ENCODE results near the gene KRTAP4-12.
A peak's percentile ranks its signal among the peaks of the same experiment; 100 is the strongest.
"Not testable (repeated sequence)": the region's sequence is repeated elsewhere in the genome, so short reads cannot be mapped to it uniquely, and the experiment has no call there.

Gene KRTAP4-12

GRCh38 chr17:41126412-41126811, 2.4 kb upstream of the KRTAP4-12 start:
- WGBS (ENCODE audit: insufficient coverage): no CpG with 5 or more reads among the region's 3 CpGs
- POLR2A ChIA-PET: no interaction called here

GRCh38 chr17:41125064-41125463, 1.1 kb upstream of the KRTAP4-12 start:
- no peak overlapping the region for H3K4me3 ChIP-seq (ENCODE audit: control insufficient read depth in 1 of 7, extremely low read depth in 1 of 7, insufficient read depth in 4 of 7, low read depth in 2 of 7, low read length in 6 of 7)
- H3K36me3 ChIP-seq (ENCODE audit: control insufficient read depth in 4 of 4, insufficient read depth in 4 of 4, low read length in 3 of 4): no peaks in the 10 kb centered on the region
- no peaks in the 10 kb centered on the region for H3K27me3 ChIP-seq (replicated peaks in 2 of 5; ENCODE audit: control insufficient read depth in 4 of 5, insufficient read depth in 5 of 5, low read length in 4 of 5)
- peaks cover 0 to 21% (median 13%) of the 10 kb centered on the region in 4 experiments for H3K4me1 ChIP-seq (ENCODE audit: control extremely low read depth in 1 of 4, control insufficient read depth in 4 of 4, insufficient read depth in 4 of 4, low read length in 3 of 4)
- H3K27ac ChIP-seq (ENCODE audit: insufficient read depth in 1 of 2, low read depth in 1 of 2, low read length in 2 of 2, poor library complexity in 1 of 2, severe bottlenecking in 2 of 2): no peak overlapping the region
- H3K9me3 ChIP-seq (ENCODE audit: control extremely low read depth in 1 of 5, control insufficient read depth in 4 of 5, insufficient read depth in 2 of 5, low read depth in 1 of 5, low read length in 4 of 5): peaks cover 0 to 15% (median 0%) of the 10 kb centered on the region in 5 experiments
- CTCF ChIA-PET: no interaction called here
- no peak for DNase-seq
- WGBS (ENCODE audit: insufficient coverage): no CpG with 5 or more reads among the region's 2 CpGs
- POLR2A ChIA-PET: interaction anchor here (0.6 kb wide), 1 partner anchor 41 kb away, joined by 3 read pairs; no protein-coding TSS in a partner anchor

More at GRCh38 chr17:41126412-41126811, 2.4 kb upstream of the KRTAP4-12 start:
- H3K27me3 ChIP-seq (replicated peaks in 2 of 5; ENCODE audit: control insufficient read depth in 4 of 5, insufficient read depth in 5 of 5, low read length in 4 of 5): no peaks in the 10 kb centered on the region
- H3K4me3 ChIP-seq (ENCODE audit: control insufficient read depth in 1 of 7, extremely low read depth in 1 of 7, insufficient read depth in 4 of 7, low read depth in 2 of 7, low read length in 6 of 7): no peak overlapping the region
- H3K4me1 ChIP-seq (ENCODE audit: control extremely low read depth in 1 of 4, control insufficient read depth in 4 of 4, insufficient read depth in 4 of 4, low read length in 3 of 4): peaks cover 0 to 15% (median 9%) of the 10 kb centered on the region in 4 experiments
- DNase-seq: no peak
- CTCF ChIA-PET: no interaction called here
- H3K27ac ChIP-seq (ENCODE audit: insufficient read depth in 1 of 2, low read depth in 1 of 2, low read length in 2 of 2, poor library complexity in 1 of 2, severe bottlenecking in 2 of 2): no peak overlapping the region
- no peaks in the 10 kb centered on the region for H3K36me3 ChIP-seq (ENCODE audit: control insufficient read depth in 4 of 4, insufficient read depth in 4 of 4, low read length in 3 of 4)
- peaks cover 0 to 15% (median 0%) of the 10 kb centered on the region in 5 experiments for H3K9me3 ChIP-seq (ENCODE audit: control extremely low read depth in 1 of 5, control insufficient read depth in 4 of 5, insufficient read depth in 2 of 5, low read depth in 1 of 5, low read length in 4 of 5)

- DNase-seq; POLR2A ChIA-PET; H3K36me3 ChIP-seq (ENCODE audit: control insufficient read depth in 4 of 4, insufficient read depth in 4 of 4, low read length in 3 of 4); H3K27ac ChIP-seq (ENCODE audit: insufficient read depth in 1 of 2, low read depth in 1 of 2, low read length in 2 of 2, poor library complexity in 1 of 2, severe bottlenecking in 2 of 2); H3K27me3 ChIP-seq (replicated peaks in 2 of 5; ENCODE audit: control insufficient read depth in 4 of 5, insufficient read depth in 5 of 5, low read length in 4 of 5); H3K4me3 ChIP-seq (ENCODE audit: control insufficient read depth in 1 of 7, extremely low read depth in 1 of 7, insufficient read depth in 4 of 7, low read depth in 2 of 7, low read length in 6 of 7): not testable (repeated sequence)
- 88% methylated on average over 9 of the region's 12 CpGs for WGBS (ENCODE audit: insufficient coverage)
- H3K4me1 ChIP-seq (ENCODE audit: control extremely low read depth in 1 of 4, control insufficient read depth in 4 of 4, insufficient read depth in 4 of 4, low read length in 3 of 4): peaks cover 0 to 31% (median 15%) of the 10 kb centered on the region in 4 experiments
- peaks cover 0 to 15% (median 0%) of the 10 kb centered on the region in 5 experiments for H3K9me3 ChIP-seq (ENCODE audit: control extremely low read depth in 1 of 5, control insufficient read depth in 4 of 5, insufficient read depth in 2 of 5, low read depth in 1 of 5, low read length in 4 of 5)
- CTCF ChIA-PET: interaction anchor here (1.1 kb wide), 1 partner anchor 9 kb away, joined by 3 read pairs; no protein-coding TSS in a partner anchor
These were observed 541 bp downstream of the KRTAP4-12 start for GRCh38 chr17:41123292-41123990.

GRCh38 chr17:41121742-41122141, 2.2 kb downstream of the KRTAP4-12 start:
- Histone ChIP-seq H3K4me3 (ENCODE audit: control insufficient read depth in 1 of 7, extremely low read depth in 1 of 7, insufficient read depth in 4 of 7, low read depth in 2 of 7, low read length in 6 of 7) (no peak overlapping the region), H3K27ac (ENCODE audit: insufficient read depth in 1 of 2, low read depth in 1 of 2, low read length in 2 of 2, poor library complexity in 1 of 2, severe bottlenecking in 2 of 2) (no peak overlapping the region), H3K9me3 (ENCODE audit: control extremely low read depth in 1 of 5, control insufficient read depth in 4 of 5, insufficient read depth in 2 of 5, low read depth in 1 of 5, low read length in 4 of 5) (peaks cover 0 to 15% (median 0%) of the 10 kb centered on the region in 5 experiments), H3K36me3 (ENCODE audit: control insufficient read depth in 4 of 4, insufficient read depth in 4 of 4, low read length in 3 of 4) (no peaks in the 10 kb centered on the region), H3K4me1 (ENCODE audit: control extremely low read depth in 1 of 4, control insufficient read depth in 4 of 4, insufficient read depth in 4 of 4, low read length in 3 of 4) (peaks cover 0 to 31% (median 15%) of the 10 kb centered on the region in 4 experiments), H3K27me3 (replicated peaks in 2 of 5; ENCODE audit: control insufficient read depth in 4 of 5, insufficient read depth in 5 of 5, low read length in 4 of 5) (no peaks in the 10 kb centered on the region)
- no peak for DNase-seq
- WGBS (ENCODE audit: insufficient coverage): 100% methylated on average over 2 of the region's 2 CpGs
- ChIA-PET CTCF (no interaction called here), POLR2A (no interaction called here)

GRCh38 chr17:41119696-41120690, 4.0 kb downstream of the KRTAP4-12 start:
- CTCF ChIA-PET; H3K27me3 ChIP-seq (replicated peaks in 2 of 5; ENCODE audit: control insufficient read depth in 4 of 5, insufficient read depth in 5 of 5, low read length in 4 of 5); H3K36me3 ChIP-seq (ENCODE audit: control insufficient read depth in 4 of 4, insufficient read depth in 4 of 4, low read length in 3 of 4); POLR2A ChIA-PET: not testable (repeated sequence)
- peak overlapping the region in 1 of 7 experiments; percentile 12 for H3K4me3 ChIP-seq (ENCODE audit: control insufficient read depth in 1 of 7, extremely low read depth in 1 of 7, insufficient read depth in 4 of 7, low read depth in 2 of 7, low read length in 6 of 7)
- H3K27ac ChIP-seq (ENCODE audit: insufficient read depth in 1 of 2, low read depth in 1 of 2, low read length in 2 of 2, poor library complexity in 1 of 2, severe bottlenecking in 2 of 2): peak overlapping the region in 1 of 2 experiments; percentile 69
- H3K4me1 ChIP-seq (ENCODE audit: control extremely low read depth in 1 of 4, control insufficient read depth in 4 of 4, insufficient read depth in 4 of 4, low read length in 3 of 4): peaks cover 0 to 17% (median 9%) of the 10 kb centered on the region in 4 experiments
- peaks cover 0 to 15% (median 0%) of the 10 kb centered on the region in 5 experiments for H3K9me3 ChIP-seq (ENCODE audit: control extremely low read depth in 1 of 5, control insufficient read depth in 4 of 5, insufficient read depth in 2 of 5, low read depth in 1 of 5, low read length in 4 of 5)
- peak; percentile 42 to 88 (median 75) for DNase-seq
- 0% methylated on average over 4 of the region's 11 CpGs for WGBS (ENCODE audit: insufficient coverage)

- Histone ChIP-seq H3K27ac (ENCODE audit: insufficient read depth in 1 of 2, low read depth in 1 of 2, low read length in 2 of 2, poor library complexity in 1 of 2, severe bottlenecking in 2 of 2) (no peak overlapping the region), H3K27me3 (replicated peaks in 2 of 5; ENCODE audit: control insufficient read depth in 4 of 5, insufficient read depth in 5 of 5, low read length in 4 of 5) (no peaks in the 10 kb centered on the region), H3K4me1 (ENCODE audit: control extremely low read depth in 1 of 4, control insufficient read depth in 4 of 4, insufficient read depth in 4 of 4, low read length in 3 of 4) (peaks cover 0 to 16% (median 7%) of the 10 kb centered on the region in 4 experiments), H3K4me3 (ENCODE audit: control insufficient read depth in 1 of 7, extremely low read depth in 1 of 7, insufficient read depth in 4 of 7, low read depth in 2 of 7, low read length in 6 of 7) (no peak overlapping the region), H3K9me3 (ENCODE audit: control extremely low read depth in 1 of 5, control insufficient read depth in 4 of 5, insufficient read depth in 2 of 5, low read depth in 1 of 5, low read length in 4 of 5) (peaks cover 0 to 11% (median 2%) of the 10 kb centered on the region in 5 experiments), H3K36me3 (ENCODE audit: control insufficient read depth in 4 of 4, insufficient read depth in 4 of 4, low read length in 3 of 4) (no peaks in the 10 kb centered on the region)
- no peak for DNase-seq
- ChIA-PET CTCF (no interaction called here), POLR2A (no interaction called here)
- WGBS (ENCODE audit: insufficient coverage): 100% methylated on average over 3 of the region's 4 CpGs
These were observed 5.3 kb downstream of the KRTAP4-12 start for GRCh38 chr17:41118721-41119120.
